ENCODE data around the gene SLC7A10. TPM values are rescaled to one million over a fixed set of nuclear protein-coding genes. Genes with fewer than 3 reads are reported as not detected.

SLC7A10 gene
- polyA plus RNA-seq, 1 donor = 8.0 TPM

DNA sequence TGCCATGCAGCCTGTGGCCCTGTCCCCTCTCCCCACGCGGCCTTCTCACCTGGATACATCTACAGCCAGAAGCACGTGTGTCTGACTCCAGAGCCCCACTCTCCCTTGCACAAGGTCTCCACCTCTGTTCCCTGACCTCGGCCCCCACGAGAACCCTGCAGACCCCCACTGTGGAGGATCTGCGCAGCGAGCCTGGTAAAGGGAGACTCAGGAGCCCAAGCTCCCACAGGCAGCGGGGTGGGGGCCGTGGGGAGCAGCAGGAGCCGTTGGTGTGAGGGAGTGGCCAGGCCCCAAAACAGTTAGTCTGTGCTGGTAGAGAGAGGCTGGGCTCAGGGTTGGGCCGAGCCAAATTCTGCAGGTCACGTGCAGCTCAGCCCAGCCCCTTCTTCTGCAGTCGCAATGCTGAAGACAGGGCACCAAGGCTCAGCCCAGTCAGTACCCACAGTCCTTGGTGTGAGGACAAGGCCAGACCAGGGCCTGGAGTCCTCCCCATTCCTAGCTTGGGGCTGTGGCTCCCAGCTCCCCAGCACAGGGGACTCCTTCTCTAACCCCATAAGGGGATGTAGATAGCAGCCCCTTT, 28.7 kb upstream of the SLC7A10 start:
- DNase-seq (ENCODE audit: low read depth) = no peak

DNA sequence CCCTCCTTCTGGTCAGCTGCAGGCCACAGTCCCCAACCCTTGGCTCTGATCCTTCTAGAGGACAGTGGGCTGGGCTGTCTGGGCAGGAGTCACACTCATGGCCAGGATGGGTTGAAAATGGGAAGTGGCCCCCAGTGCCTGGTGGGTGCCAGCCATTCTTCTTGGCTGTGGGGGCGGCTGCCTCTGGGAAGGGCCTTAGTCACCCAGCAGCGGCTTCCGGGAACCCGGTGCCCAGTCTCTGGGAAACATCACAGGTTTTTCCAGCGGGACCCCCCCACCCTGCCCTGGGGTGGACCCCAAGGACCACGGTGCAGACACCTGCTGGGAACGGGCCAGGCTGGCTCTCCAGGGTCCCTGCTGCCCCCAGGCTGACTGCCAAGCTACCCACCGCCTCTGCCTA, 27.3 kb upstream of the SLC7A10 start:
- DNase-seq (ENCODE audit: low read depth) = no peak

DNA sequence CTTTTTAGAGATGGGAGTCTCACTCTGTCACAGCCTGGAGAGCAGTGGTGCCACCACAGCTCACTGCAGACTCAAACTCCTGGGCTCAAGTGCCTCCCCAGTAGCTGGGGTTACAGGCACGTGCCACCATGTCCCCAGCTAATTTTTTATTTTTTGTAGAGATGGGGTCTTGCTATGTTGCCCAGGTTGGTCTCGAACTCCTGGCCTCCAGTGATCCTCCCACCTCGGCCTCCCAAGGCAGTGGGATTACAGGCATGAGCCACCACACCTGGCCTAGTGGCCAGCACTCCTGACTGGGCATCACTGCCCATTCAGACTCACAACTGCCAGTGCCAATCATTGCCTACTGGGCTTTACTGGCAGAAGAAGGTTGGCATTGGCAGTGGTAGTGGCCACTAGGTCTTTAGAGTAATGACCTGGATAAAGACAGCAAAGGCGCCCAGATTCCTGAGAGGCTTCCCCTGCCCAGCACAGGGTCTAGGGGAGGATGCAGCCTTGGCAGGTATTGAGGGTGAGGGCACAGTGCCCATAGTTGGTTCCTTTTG, 26.8 kb upstream of the SLC7A10 start:
- no peak for DNase-seq (ENCODE audit: low read depth)

DNA sequence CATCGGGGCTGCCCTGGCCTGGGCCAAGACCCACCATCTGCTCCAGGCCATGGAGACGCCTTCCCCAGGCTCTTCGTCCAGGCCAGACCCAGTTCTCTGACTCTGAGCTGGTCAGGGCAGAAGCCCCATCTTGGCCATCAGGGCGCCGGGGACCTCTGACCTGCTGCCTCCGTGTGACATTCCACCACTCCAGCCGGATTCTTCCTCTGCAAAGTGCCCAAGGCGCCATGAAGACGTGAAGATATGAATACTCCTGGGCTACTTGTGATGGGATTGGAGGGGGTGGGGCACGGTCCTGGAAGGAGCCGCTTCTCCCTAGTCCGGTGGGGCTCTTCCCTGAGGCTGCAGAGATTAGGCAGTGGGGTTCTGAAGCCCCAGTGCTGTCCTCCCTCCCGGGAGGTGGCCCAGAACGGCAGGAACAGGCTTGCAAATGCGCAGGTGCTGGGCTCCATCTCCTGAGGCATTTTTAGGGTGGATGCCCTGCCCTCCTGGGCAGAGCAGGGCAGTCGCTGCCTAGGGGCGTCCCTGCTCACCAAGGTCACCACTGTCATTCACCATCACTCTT, 26.0 kb upstream of the SLC7A10 start:
- DNase-seq (ENCODE audit: low read depth) = no peak

DNA sequence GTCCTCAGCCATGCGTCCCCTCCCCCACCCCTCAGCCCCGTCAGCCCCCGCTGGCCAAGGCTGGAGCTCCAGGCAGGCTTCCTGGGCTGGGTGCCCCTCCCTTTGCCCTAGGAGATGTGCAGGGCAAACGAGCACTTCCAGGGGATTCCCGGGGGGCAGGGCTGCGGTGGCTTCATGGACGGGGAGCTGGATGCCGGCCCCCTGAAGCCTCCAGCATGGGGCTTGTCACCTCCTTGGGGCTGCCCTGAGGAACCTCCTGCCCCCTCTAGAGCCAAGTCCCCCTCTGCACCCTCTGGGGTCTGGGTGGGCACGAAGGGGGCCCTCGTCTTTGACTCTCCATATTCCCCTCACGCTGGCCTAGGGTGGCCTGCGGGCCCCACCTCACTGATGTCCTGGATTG, 25.4 kb upstream of the SLC7A10 start:
- DNase-seq (ENCODE audit: low read depth) = no peak

DNA sequence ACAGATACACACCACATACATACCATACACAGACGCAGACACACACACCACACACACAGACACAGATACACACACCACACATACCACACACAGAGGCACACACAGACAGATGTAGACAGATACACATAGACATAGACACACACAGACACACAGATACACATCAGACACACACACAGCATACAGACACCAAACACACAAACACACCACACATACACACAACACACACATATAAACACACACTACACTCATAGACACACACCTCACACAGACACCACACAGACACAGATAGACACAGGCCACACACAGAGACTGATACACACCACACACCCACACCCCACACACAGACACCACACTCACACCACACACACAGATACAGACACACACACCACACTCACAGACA, 24.9 kb upstream of the SLC7A10 start:
- no peak for DNase-seq (ENCODE audit: low read depth)

DNA sequence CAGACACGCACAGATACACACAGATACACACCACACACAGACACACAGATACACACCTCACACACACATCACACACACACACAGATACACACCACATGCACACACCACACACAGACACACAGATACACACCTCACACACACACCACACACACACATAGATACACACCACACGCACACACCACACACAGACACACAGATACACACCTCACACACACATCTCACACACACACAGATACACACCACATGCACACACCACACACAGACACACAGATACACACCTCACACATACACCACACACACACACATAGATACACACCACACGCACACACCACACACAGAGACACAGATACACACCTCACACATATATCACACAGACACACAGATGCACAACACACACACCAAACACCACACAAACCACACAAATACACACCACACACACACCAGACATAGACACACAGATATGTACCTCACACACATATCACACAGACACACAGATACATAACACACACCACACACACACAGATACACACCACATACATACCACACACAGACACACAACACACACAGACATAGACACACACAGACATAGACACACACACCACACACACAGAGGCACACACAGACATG, 24.2 kb upstream of the SLC7A10 start:
- no peak for DNase-seq (ENCODE audit: low read depth)

DNA sequence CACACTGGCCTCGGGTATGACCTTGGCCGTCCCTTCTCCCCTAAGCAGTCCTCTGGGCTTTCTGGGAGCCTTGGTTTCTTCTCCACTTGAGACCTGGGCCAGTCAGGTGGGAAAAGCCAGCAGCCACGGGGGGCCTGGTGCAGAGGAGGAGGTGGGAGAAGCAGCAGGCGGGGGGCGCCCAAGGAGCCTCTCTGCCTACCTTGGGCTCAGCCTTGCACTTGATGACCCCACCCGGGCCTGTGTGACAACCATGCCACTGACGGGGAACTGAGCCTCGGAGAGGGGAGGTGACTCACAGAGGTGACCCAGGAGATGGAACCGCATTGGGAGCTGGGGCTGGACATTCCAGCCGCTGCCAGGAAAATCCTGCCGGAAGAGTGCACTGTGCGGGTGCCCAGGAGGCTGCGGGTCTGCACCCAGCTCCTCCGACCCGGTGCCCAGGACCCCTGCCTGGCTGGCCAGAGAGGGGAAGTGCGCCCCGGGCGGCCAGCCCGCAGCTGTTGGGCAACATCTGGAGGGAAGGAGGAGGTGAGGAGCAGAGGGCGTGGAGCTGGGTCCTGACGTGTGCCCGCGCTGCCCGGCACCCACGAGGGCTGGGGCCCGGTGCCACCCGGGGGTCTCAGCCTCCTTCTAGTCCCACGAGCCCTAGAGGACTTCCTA, 23.4 kb upstream of the SLC7A10 start:
- no peak for DNase-seq (ENCODE audit: low read depth)

DNA sequence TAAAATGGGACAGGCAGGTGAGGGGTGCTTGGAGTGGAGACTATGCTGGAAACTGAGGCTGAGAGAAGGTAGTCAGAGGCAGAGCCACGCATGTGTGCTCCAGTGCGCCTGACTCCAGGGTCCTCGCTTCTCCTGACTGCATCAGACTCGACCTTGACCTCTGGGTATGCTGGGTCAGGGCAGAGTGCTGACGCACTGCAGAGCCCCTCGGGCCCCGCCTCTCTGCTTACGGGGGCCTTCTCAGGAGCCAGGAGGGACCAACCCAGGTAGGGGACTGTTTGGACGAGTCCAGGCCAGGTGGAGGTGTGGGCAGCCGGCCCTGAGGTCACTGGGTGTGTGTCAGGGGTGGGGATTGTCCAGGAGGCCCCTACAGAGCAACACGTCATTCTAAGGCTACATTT, 22.9 kb upstream of the SLC7A10 start:
- no peak for DNase-seq (ENCODE audit: low read depth)

DNA sequence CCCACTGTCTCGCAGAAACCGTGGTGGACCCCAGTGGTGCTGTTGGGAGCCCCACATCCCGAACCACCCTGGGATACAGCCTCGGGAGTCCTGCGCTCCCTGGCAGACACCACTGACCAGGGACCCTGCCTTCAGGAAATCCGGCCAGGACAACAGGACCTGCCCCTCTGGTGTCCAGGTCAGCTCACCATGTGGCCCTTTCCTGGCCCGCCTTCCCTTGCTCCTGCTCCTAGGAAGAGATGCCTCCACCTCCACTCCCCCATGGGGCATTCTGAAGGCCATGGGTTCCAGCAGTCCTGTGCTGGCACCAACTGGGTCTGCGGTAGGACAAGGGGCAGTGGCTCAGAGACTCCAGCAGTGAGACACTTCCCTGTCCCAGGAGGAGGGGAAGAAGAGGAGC, 22.5 kb upstream of the SLC7A10 start:
- DNase-seq (ENCODE audit: low read depth) = no peak

DNA sequence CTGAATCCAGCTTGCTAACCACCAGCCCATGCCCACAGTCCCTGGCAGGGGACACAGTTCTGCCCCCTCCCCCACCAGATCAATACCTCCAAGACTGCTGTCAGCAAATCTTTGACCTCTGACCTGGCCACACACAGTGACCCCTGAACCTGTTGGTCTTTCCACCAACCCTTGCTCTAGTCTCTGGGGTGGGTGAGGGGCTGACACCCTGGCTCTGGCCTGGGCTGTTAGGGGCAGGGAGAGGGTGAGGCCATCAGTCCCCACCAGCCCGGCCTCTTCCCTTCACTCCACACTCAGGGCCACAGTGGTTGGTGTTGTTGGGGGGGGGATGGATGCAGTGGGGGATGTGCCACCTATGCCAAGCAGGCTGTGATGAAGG, 21.8 kb upstream of the SLC7A10 start:
- no peak for DNase-seq (ENCODE audit: low read depth)

DNA sequence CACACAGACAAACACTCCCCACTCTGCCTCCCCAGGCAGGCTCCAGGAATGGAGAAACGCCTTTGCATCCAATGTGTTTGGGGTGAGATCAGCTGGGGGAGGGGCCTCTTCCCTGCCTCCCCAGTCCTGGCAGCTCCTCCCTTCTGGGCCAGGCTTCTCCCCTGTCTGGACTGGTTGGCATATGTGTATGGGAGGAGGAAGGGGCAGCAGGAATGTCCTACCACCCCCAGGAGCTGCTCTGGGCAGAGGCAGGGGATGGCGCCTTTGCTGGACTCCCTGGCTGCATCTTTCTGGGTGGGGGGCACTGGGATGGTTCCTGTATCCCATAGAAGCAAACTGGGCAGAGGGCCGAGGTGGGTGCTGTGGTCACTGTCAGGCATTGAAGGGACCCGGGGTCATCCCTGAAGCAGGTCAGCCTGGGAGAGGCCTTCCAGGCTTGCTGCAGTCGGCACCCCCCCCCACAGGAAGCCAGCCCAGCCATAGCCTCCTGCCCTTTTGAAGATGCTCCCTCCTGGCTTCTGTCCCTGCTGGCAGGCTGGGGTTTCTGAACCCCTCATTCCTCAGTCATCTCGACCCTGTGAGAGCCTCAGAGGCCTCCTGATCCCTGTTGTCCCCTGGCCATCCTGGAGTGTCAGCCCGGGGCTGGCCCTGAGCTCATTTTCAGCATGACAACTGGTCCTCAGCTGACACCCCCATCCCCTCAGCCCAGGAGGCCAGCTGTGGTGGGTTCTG, 21.2 kb upstream of the SLC7A10 start:
- no peak for DNase-seq (ENCODE audit: low read depth)

DNA sequence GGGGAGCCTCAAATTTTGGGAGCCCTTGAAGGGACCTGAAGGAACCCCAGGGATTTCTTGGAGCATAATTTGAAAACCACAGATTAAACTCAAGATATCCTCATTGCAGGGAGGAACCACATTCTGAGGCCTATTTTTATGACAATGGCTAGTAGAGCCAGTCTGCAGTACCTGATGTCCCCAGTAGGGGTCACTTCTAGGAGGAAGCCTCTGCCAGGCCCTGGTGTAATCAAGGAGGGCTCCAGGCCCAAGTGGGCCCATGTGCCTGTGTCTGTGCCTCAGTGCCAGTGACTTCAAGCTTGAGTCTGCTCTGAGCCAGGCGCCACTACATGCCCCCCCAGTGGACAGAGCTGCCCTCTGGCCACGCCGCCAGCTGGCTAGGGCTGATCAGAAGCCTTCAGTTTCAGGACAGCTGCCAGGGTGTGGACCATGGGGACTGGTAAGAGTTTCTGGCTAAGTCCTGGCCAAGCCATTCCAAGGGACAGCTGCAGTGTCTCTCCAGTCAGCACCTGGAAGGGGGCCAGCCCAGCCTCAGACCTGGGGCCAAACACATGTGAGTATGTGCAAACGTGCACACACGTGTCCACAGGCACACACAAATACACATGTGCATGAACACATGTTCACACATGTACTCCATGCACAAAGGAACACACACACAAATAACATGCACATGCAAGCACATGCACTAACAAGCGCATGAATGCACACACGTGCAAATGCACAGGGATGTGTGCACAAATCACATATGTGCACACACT, 20.5 kb upstream of the SLC7A10 start:
- no peak for DNase-seq (ENCODE audit: low read depth)

DNA sequence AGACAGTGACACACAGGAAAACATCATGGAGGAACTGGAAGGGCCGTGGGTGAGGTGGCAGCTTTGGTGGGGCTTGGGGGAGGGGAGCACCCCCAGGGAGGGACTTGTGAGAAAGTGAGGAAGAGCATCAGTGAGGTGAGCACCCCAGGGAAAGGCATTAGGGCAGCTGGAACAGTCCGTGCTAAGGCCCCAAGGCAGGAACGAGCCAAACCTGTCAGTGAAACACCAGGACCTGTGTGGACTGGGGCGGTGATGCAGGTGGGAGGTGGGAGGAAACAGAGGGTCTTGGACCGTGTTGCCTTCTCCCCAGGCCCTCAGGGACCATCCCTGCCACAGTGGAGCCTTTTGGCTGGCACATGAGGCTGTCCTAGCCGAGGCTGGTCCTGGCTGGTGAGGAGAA, 17.3 kb upstream of the SLC7A10 start:
- DNase-seq (ENCODE audit: low read depth) = no peak

DNA sequence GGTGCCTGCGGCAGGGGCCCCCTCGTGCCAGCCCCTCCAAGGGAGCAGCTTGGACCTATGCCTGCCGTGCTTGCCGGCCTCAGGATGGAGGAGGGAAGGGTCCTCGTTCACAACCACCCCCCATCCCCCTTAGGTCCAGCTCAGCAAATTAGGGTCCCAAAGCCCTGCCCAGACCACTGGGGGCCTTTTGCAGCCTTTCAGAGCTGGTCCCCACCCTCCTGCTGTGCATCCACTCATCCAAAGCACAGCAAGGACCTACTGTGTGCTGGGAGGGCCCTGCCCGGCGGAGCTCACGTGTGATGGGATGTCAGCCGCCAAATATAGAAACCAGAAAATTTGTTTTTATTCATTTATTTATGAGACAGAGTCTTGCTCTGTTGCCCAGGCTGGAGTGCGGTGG, 16.5 kb upstream of the SLC7A10 start:
- DNase-seq (ENCODE audit: low read depth) = no peak

DNA sequence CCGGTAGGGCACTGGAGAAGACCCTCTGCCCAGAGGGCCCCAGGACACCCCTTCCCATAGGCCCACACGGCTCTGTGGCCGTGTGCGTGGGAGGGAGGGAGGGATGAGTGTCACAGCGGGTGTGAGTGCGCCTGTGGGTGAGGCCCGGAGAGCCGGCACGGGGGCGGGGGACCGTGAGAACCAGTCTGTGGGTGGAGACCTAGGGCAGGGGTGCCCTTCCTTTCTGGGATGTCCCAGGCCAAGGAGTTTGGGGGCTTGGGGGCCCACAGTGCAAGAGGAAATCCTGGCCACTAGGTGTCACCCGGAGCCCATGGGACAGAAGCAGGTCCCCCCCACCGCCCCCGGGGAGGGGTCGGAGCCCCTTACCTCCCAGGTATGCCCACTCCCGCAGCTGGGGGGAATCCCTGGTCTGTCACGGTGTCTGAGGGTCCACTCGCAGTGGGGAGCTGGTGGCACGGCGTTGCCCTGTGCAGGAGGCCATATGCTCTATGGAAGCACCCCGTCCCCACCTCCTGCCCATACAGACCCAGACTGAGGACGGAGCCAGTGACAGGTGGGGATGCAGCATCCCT, 16.0 kb upstream of the SLC7A10 start:
- no peak for DNase-seq (ENCODE audit: low read depth)

DNA sequence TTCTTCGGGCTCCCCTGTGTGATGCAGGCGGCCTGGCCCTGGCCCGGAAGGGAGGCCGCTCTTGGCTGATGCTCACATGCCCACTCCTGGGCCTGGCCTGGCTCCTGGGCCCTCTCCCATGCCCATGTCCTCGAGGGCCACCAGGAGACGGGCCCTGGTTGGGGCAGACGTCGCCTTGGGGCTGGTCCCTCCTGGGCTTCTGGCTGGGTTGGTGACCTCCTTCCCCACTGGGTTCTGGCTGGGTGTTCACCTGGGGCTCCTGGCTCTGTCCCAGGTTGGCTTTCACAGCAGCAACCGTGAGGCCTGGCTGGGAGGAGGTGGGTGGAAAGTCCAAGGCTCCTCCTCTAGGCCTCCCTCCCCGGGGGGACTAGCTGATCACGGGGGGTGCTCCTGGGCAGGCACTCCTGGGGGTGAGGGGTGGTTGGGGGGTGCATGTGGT, 15.5 kb upstream of the SLC7A10 start:
- DNase-seq (ENCODE audit: low read depth) = no peak

DNA sequence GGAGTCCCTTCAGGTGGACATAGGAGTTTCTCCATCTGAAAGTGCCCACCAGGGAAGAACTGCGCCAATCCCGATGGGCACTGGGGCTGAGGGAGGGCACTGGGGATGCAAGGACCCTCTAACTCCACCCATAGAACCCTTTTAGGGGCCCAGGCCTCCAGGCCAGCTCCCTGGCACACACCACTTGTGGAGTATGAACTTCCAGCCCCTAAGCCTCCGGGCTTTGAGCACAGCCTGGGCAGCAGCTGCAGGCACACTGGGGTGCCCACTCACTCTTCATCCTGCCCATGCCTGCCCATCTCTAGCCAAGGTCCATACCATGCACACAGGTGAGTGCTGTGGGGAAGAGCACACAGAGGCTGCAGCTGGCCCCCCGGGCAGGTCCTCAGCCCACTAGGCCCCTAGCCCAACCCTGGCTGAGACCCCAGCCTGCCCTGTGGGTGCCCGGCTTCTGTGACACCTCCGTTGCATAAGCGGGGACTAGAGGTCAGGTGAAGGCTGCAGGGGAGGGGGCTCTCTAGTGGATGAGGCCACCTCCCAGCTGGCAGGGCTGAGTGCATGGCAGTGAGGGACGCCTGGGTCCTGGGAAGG, 14.6 kb upstream of the SLC7A10 start:
- DNase-seq (ENCODE audit: low read depth) = no peak

DNA sequence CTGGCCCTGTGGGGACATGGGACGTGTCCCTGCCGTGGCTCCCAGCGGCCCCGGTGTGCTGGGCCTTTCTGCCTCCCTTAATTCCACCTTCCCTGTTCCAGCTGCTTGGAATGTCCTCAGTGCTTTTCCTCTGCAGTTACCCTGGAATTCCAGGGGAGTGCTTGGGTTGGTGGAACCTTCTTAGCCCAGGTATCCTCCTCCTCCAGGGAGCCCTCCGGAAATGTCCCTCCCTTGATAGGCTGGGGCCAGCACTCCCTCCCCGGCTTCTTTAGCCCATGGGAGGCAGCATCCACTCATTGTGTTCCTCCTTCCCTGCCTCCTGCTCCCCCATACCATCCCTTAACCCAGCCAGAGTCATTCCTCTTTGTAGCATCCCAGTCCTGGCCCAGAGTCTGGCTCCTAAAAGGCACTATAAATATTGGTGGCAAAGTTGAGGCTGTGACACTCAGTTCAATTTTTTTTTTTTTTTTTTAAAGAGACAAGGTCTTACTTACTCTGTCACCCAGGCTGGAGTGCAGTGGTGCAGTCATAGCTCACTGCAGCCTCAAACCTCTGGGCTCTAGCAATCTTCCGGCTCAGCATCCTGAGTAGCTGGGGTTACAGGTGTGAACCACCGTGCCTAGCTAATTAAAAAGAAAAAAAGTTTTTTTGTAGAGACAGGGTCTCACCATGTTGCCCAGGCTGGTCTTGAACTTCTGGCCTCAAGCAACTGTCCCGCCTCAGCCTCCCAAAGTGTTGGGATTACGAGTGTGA, 13.7 kb upstream of the SLC7A10 start:
- no peak for DNase-seq (ENCODE audit: low read depth)

All from forelimb muscle (tissue), 1 donor.